HepG2 (cell line): ENCODE measurements around the gene PLCXD1. TPM values are rescaled to one million over a fixed set of nuclear protein-coding genes. Genes with fewer than 3 reads are reported as not detected.
"Not testable (repeated sequence)": the region's sequence is repeated elsewhere in the genome, so short reads cannot be mapped to it uniquely, and the experiment has no call there.

Experiments
- ATAC-seq: fragments of 200-7000 bp; cut with Tn5 transposase; 3 replicates; pipeline ENCODE4 v1.9.1; 2020; ENCODE audit warnings: mild to moderate bottlenecking, moderate library complexity
- BruUV-seq: library from RNA; stranded (reverse); fragments of 400-500 nt; replicated peaks from 2 replicates; lab custom pipeline; 2021; lab: Mats Ljungman, UMichigan
- CTCF ChIA-PET: fragments of 300-600 bp; formaldehyde crosslinking; extraction: SDS; loops from one replicate; lab custom pipeline; 2021; ENCODE audit warnings: low total read pairs, inconsistent platforms, low intra/inter-chr PET ratio; lab: Yijun Ruan, JAX
- POLR2A ChIA-PET: fragments of 350-600 bp; sonication (Branson Sonifier 250); formaldehyde crosslinking; loops from one replicate; lab custom pipeline; 2020; ENCODE audit warnings: antibody characterized with exemption, inconsistent platforms; lab: Yijun Ruan, JAX
- DNase-seq: peaks from one replicate; pipeline ENCODE4 v3.0.0-alpha.2; 2015; ENCODE audit warnings: low spot score
- FAIRE-seq: peaks from 3 replicates; lab custom pipeline; 2011; peaks lifted over from hg19 to GRCh38; lab: Jason Lieb, UNC
- H2AFZ ChIP-seq: one replicate; pipeline ENCODE4 v1.6.1; 2011; ENCODE audit warnings: low read length, inconsistent platforms
- H3K27ac ChIP-seq: fragments of 300-600 bp; 3 replicates; pipeline ENCODE4 v1.8.0; 2011; ENCODE audit warnings: mixed run types, mild to moderate bottlenecking, mixed read lengths, low read length, inconsistent platforms; ENCODE audit not compliant: insufficient read depth; ENCODE audit errors: extremely low read length
- H3K27me3 ChIP-seq, 2 experiments: fragments of 200-600 bp in 1 of 2; 2 replicates in 1 of 2; 3 replicates in 1 of 2; pipeline versions ENCODE4 v1.6.0 to v1.8.0; 2011; ENCODE audit warnings: low read length in 2 of 2, mild to moderate bottlenecking in 2 of 2, moderate library complexity in 2 of 2, inconsistent platforms in 1 of 2; ENCODE audit not compliant: insufficient read depth in 2 of 2, control insufficient read depth in 1 of 2
- H3K36me3 ChIP-seq, 2 experiments: fragments of 200-600 bp in 1 of 2; replicated peaks in 1 of 2; 2 replicates in 1 of 2; 3 replicates in 1 of 2; pipeline versions ENCODE4 v1.5.1 to v1.8.0; 2011; ENCODE audit warnings: low read length in 2 of 2, inconsistent platforms in 1 of 2; ENCODE audit not compliant: insufficient read depth in 2 of 2, control insufficient read depth in 1 of 2
- H3K4me1 ChIP-seq: 2 replicates; pipeline ENCODE4 v1.5.1; 2012; ENCODE audit warnings: low read length, inconsistent platforms; ENCODE audit not compliant: insufficient read depth
- H3K4me2 ChIP-seq: 2 replicates; pipeline ENCODE4 v1.6.0; 2011; ENCODE audit warnings: low read depth, low read length, inconsistent platforms
- H3K4me3 ChIP-seq, 3 experiments: fragments of 200-600 bp in 1 of 3; sonication (generic), shearing (Covaris generic) in 1 of 3; replicated peaks in 1 of 3; 2 replicates each; pipeline ENCODE4 v1.5.1; 2011 to 2016; ENCODE audit warnings: low read length in 3 of 3, inconsistent platforms in 2 of 3, low read depth in 2 of 3, mild to moderate bottlenecking in 2 of 3, control low read depth in 1 of 3, mixed read lengths in 1 of 3; ENCODE audit not compliant: insufficient read depth in 1 of 3
- H3K79me2 ChIP-seq: one replicate; pipeline ENCODE4 v1.6.1; 2011; ENCODE audit warnings: low read length, inconsistent platforms; ENCODE audit not compliant: insufficient read depth
- H3K9ac ChIP-seq: 2 replicates; pipeline ENCODE4 v1.6.0; 2011; ENCODE audit warnings: mild to moderate bottlenecking, low read depth, low read length, inconsistent platforms; ENCODE audit not compliant: insufficient read depth
- H3K9me3 ChIP-seq: 2 replicates; pipeline ENCODE4 v1.5.1; 2012; ENCODE audit warnings: mild to moderate bottlenecking, low read length
- H4K20me1 ChIP-seq: 2 replicates; pipeline ENCODE4 v1.6.0; 2011; ENCODE audit warnings: inconsistent platforms, mild to moderate bottlenecking, low read length, moderate library complexity; ENCODE audit not compliant: insufficient read depth
- CTCF ChIP-seq: sonication (generic); formaldehyde crosslinking; IDR thresholded peaks from 2 replicates; pipeline ENCODE4 v1.5.0; 2020; ENCODE audit warnings: mild to moderate bottlenecking, missing genetic modification reagents, moderate library complexity
- EP300 ChIP-seq, 3 experiments: sonication (generic) in 1 of 3; formaldehyde crosslinking in 1 of 3; IDR thresholded peaks; 2 replicates each; pipeline versions ENCODE4 v1.5.1 to v1.6.1; 2011 to 2020; ENCODE audit warnings: low read depth in 2 of 3, low read length in 2 of 3, borderline replicate concordance in 1 of 3, improper control_type of control experiment in 1 of 3, mild to moderate bottlenecking in 1 of 3, missing genetic modification reagents in 1 of 3, moderate library complexity in 1 of 3
- NCOA2 ChIP-seq: sonication (generic); formaldehyde crosslinking; IDR thresholded peaks from 2 replicates; pipeline ENCODE4 v1.8.0; 2022; ENCODE audit warnings: inconsistent platforms
- NR2F6 ChIP-seq, 2 experiments: IDR thresholded peaks; 2 replicates each; pipeline ENCODE4 v1.6.1; 2016; ENCODE audit warnings: antibody characterized with exemption in 1 of 2, mild to moderate bottlenecking in 1 of 2
- RXRA ChIP-seq: sonication (generic); formaldehyde crosslinking; IDR thresholded peaks from 2 replicates; pipeline ENCODE4 v1.5.1; 2020; ENCODE audit warnings: missing genetic modification reagents
- SALL1 ChIP-seq: sonication (generic); formaldehyde crosslinking; IDR thresholded peaks from 2 replicates; pipeline ENCODE4 v1.8.0; 2022; ENCODE audit warnings: mild to moderate bottlenecking, missing genetic modification reagents
- SP2 ChIP-seq: sonication (generic); formaldehyde crosslinking; IDR thresholded peaks from 2 replicates; pipeline ENCODE4 v1.5.1; 2020; ENCODE audit warnings: mild to moderate bottlenecking, missing genetic modification reagents
- SP5 ChIP-seq: IDR thresholded peaks from 2 replicates; pipeline ENCODE4 v1.6.1; 2016; ENCODE audit warnings: low read depth, borderline replicate concordance
- TCF12 ChIP-seq, 2 experiments: fragments of 450-650 bp in 1 of 2; sonication (generic) in 1 of 2; formaldehyde crosslinking in 1 of 2; IDR thresholded peaks; 2 replicates each; pipeline versions ENCODE4 v1.6.1 to v1.8.0; 2017 to 2022; ENCODE audit warnings: antibody characterized with exemption in 1 of 2, mild to moderate bottlenecking in 1 of 2, missing genetic modification reagents in 1 of 2, moderate library complexity in 1 of 2
- TFE3 ChIP-seq: IDR thresholded peaks from 2 replicates; pipeline ENCODE4 v1.6.1; 2016
- ZNF891 ChIP-seq: sonication (generic); formaldehyde crosslinking; IDR thresholded peaks from 2 replicates; pipeline ENCODE4 v1.5.0; 2020; ENCODE audit warnings: mild to moderate bottlenecking, missing genetic modification reagents
- WGBS: methylation state at CpG from one replicate; pipeline ENCODE4 v1.1.6; 2017; ENCODE audit warnings: low lambda C conversion rate; 5-methylcytosine and 5-hydroxymethylcytosine counted together
- in situ Hi-C: cut with HindIII; loops from 2 replicates; pipeline ENCODE4 v1.10.0; 2017; ENCODE audit warnings: low pct_unique_long_range_greater_than_20kb; ENCODE audit not compliant: extremely low pct_ligation_motif_present
- intact Hi-C: fragments of 100-400 bp; cut with micrococcal nuclease; formaldehyde crosslinking; loops from one replicate; pipeline ENCODE4 v1.10.0; 2022; ENCODE audit not compliant: unreplicated experiment
- polyA plus RNA-seq, 8 experiments: library from polyadenylated mRNA; depleted of rRNA in 3 of 8; stranded (reverse) in 7 of 8; unstranded in 1 of 8; fragments of >200 nt; fragmentation: Illumina TruSeq in 4 of 8; extraction: Trizol in 4 of 8; gene quantifications; 2 replicates each; pipeline versions ENCODE4 v1.2.1 to v1.2.3, GENCODE V29; 2011 to 2016; ENCODE audit warnings: low read depth in 4 of 8, missing spikeins in 1 of 8, mixed read lengths in 1 of 8; ENCODE audit not compliant: insufficient read depth in 1 of 8
- total RNA-seq, 5 experiments: library from RNA; depleted of rRNA; stranded (reverse); fragments of >200 nt; fragmentation: Illumina TruSeq; extraction: Trizol; gene quantifications; 2 replicates each; pipeline ENCODE4 v1.2.3, GENCODE V29; 2016; ENCODE audit warnings: low read depth in 1 of 5

The PLCXD1 gene
- total and polyA plus RNA-seq, 2 of the 13 experiments (the other 11 are each of a cell fraction or from before 2014, with no cell fraction given) = 87.7 to 153 TPM

DNA sequence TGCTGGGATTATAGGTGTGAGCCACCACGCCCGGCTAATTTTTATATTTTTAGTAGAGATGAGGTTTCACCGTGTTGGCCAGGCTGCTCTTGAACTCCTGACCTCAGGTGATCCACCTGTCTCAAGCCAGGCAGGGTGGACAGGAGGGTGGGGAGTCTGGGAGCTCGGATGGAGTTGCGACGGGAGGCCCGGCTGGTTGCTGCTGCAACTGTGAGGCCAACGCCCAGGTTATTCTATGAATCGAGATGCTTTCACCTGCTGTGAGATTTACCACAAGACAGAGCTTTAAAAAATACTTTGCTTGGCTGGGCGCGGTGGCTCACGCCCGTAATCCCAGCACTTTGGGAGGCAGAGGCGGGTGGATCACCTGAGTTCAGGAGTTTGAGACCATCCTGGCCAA lies 24.1 kb upstream of the PLCXD1 start:
- H4K20me1 ChIP-seq, POLR2A ChIA-PET, BruUV-seq, H3K79me2 ChIP-seq, H3K4me2 ChIP-seq, in situ Hi-C loops, DNase-seq, FAIRE-seq, H3K9ac ChIP-seq, H3K4me3 ChIP-seq, H3K27me3 ChIP-seq, H3K9me3 ChIP-seq, H2AFZ ChIP-seq, intact Hi-C loops, ATAC-seq, H3K36me3 ChIP-seq, CTCF ChIA-PET, H3K27ac ChIP-seq: not testable (repeated sequence)
- peaks cover 56% of the 10 kb centered on the region for H3K4me1 ChIP-seq
- WGBS = 65% methylated on average over 14 of the region's 14 CpGs

DNA sequence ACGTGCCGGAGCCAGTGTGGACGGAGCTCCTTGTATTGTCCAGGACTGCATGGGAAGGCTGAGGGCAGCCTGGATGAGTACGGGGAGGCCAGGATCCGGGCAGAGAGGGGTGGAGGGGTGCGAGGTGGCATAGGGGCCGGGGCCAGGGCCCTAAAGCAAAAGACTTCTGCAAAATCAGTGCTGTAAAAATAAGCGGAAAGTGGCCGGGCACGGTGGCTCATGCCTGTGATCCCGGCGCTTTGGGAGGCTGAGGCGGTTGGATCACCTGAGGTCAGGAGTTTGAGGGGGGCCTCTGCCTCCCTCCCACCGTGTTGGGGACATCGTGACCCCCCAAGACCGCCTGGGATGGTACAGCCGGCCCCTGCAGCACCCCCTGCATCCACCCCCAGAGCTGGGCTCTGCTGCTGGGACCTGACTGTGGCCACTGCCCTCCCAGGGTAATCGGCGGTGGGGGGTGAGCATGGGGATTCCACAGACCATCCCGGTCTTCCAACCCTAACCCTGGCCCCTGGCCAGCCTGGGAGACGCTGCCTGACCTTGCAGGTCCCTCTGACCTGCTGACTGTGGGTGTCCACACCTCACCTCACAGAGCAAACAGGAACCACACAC lies 23.4 kb upstream of the PLCXD1 start:
- H3K27ac ChIP-seq = no peak overlapping the region
- peak; percentile 19 for DNase-seq
- no peaks in the 10 kb centered on the region for H3K9me3 ChIP-seq
- intact Hi-C loops (no loop called here), in situ Hi-C loops (no loop called here)
- ATAC-seq = peak; percentile 38
- no peaks in the 10 kb centered on the region for H3K79me2 ChIP-seq
- peaks cover 52% of the 10 kb centered on the region for H3K4me1 ChIP-seq
- H3K36me3 ChIP-seq = no peaks in the 10 kb centered on the region
- BruUV-seq = no TSS peak
- H4K20me1 ChIP-seq = no peaks in the 10 kb centered on the region
- H3K27me3 ChIP-seq = peaks cover 0 to 2% of the 10 kb centered on the region in 2 experiments; a peak in 1 of 5 replicates
- CTCF ChIA-PET = no interaction called here
- POLR2A ChIA-PET = no interaction called here
- peak overlapping the region; percentile 34 for H3K4me2 ChIP-seq
- H3K9ac ChIP-seq = peak overlapping the region; percentile 10; the same call in 1 of the 2 replicates
- FAIRE-seq = no peak
- WGBS = 40% methylated on average over 10 of the region's 21 CpGs
- no peak overlapping the region for H2AFZ ChIP-seq
- H3K4me3 ChIP-seq = no peak overlapping the region; a peak in 1 of 6 replicates
- TF ChIP-seq NCOA2 (CRISPR knock-in tag) (no peak), SP5 (no peak), CTCF (no peak), ZNF891 (CRISPR knock-in tag) (0 out of 2 replicates have a peak, but pooled peaks have one; percentile 36), TFE3 (CRISPR knock-in tag) (no peak), RXRA (CRISPR knock-in tag) (peak; percentile 47; the same call in 1 of the 2 replicates), NR2F6 (IDR thresholded peaks at IDR 0.05) (peak; percentile 50; the same call in 1 of the 2 replicates), NR2F6 (CRISPR knock-in tag; IDR thresholded peaks at IDR 0.05) (0 out of 2 replicates have a peak, but pooled peaks have one; percentile 24), SALL1 (CRISPR knock-in tag) (peak; percentile 29; the same call in 1 of the 2 replicates), EP300 (IDR thresholded peaks at IDR 0.05; ENCODE audit: low read depth in 2 of 2, low read length in 2 of 2) (peak in 1 of 2 experiments; percentile 19; a peak in 1 of 4 replicates), EP300 (CRISPR knock-in tag; IDR thresholded peaks at IDR 0.05; ENCODE audit: borderline replicate concordance) (no peak), TCF12 (IDR thresholded peaks at IDR 0.05) (no peak), TCF12 (CRISPR knock-in tag; IDR thresholded peaks at IDR 0.05) (no peak), SP2 (CRISPR knock-in tag) (0 out of 2 replicates have a peak, but pooled peaks have one; percentile 11)
